HCT116 (cell line): Measurements from ENCODE around the gene PICK1. TPM values are rescaled to one million over a fixed set of nuclear protein-coding genes. Genes with fewer than 3 reads are reported as not detected.

Experiments
- ATAC-seq: fragments of 200-7000 bp; cut with Tn5 transposase; 2 replicates; pipeline ENCODE4 v1.9.1; 2020; ENCODE audit warnings: mild to moderate bottlenecking, moderate library complexity
- BruUV-seq: library from RNA; stranded (reverse); fragments of 400-500 nt; replicated peaks from 2 replicates; lab custom pipeline; 2021; lab: Mats Ljungman, UMichigan
- CTCF ChIA-PET: fragments of 300-600 bp; sonication (Branson Sonifier 250); formaldehyde crosslinking; loops from one replicate; lab custom pipeline; 2021; ENCODE audit warnings: antibody characterized with exemption; lab: Charles Lee
- POLR2A ChIA-PET: fragments of 300-600, 350-600 bp; sonication (Branson Sonifier 250); formaldehyde crosslinking; loops from one replicate; lab custom pipeline; 2021; ENCODE audit warnings: antibody characterized with exemption; lab: Charles Lee
- RAD21 ChIA-PET, 2 experiments: fragments of 300-600 bp; sonication (Branson Sonifier 250); formaldehyde crosslinking; loops; one replicate each; lab custom pipeline; 2023; ENCODE audit warnings: low total read pairs in 2 of 2; ENCODE audit not compliant: uncharacterized antibody in 2 of 2, unreplicated experiment in 2 of 2, low non-redundant PET in 1 of 2; lab: Charles Lee
- DNase-seq: peaks from one replicate; pipeline ENCODE4 v3.0.0-alpha.2; 2010; ENCODE audit warnings: low read depth, low spot score
- H2AFZ ChIP-seq: fragments of 200-600 bp; shearing (Covaris generic), sonication (generic); 2 replicates; pipeline ENCODE4 v1.6.1; 2017; ENCODE audit warnings: low read depth, mixed run types, mixed read lengths, antibody characterized with exemption, low read length; ENCODE audit not compliant: poor library complexity, severe bottlenecking
- H3K27ac ChIP-seq: 2 replicates; pipeline ENCODE4 v1.5.1; 2012; ENCODE audit warnings: low read depth, low read length
- H3K27me3 ChIP-seq: fragments of 200-600 bp; sonication (generic); 2 replicates; pipeline ENCODE4 v1.6.1; 2016; ENCODE audit warnings: mixed run types, low read length, mixed read lengths; ENCODE audit not compliant: insufficient read depth
- H3K36me3 ChIP-seq, 2 experiments: fragments of 200-500 bp in 1 of 2; fragments of 200-600 bp in 1 of 2; sonication (Bioruptor generic) in 1 of 2; sonication (generic) in 1 of 2; 2 replicates each; pipeline versions ENCODE4 v1.5.1 to v1.6.1; 2014 to 2016; ENCODE audit warnings: low read length in 2 of 2, inconsistent platforms in 1 of 2, mixed read lengths in 1 of 2, mixed run types in 1 of 2; ENCODE audit not compliant: insufficient read depth in 2 of 2, control insufficient read depth in 1 of 2
- H3K4me1 ChIP-seq, 2 experiments: fragments of 200-600 bp in 1 of 2; sonication (generic) in 1 of 2; 2 replicates each; pipeline versions ENCODE4 v1.5.1 to v1.6.1; 2012 to 2017; ENCODE audit warnings: low read length in 2 of 2, inconsistent platforms in 1 of 2, mild to moderate bottlenecking in 1 of 2, mixed read lengths in 1 of 2, mixed run types in 1 of 2, moderate library complexity in 1 of 2; ENCODE audit not compliant: insufficient read depth in 2 of 2, control insufficient read depth in 1 of 2
- H3K4me2 ChIP-seq: fragments of 200-600 bp; sonication (generic); 2 replicates; pipeline ENCODE4 v1.6.1; 2017; ENCODE audit warnings: mixed run types, low read length, mixed read lengths
- H3K4me3 ChIP-seq, 2 experiments: fragments of 200-600 bp in 1 of 2; sonication (generic) in 1 of 2; replicated peaks in 1 of 2; 2 replicates each; pipeline ENCODE4 v1.5.1; 2011 to 2016; ENCODE audit warnings: low read length in 2 of 2, control low read depth in 1 of 2, low read depth in 1 of 2, mild to moderate bottlenecking in 1 of 2, mixed read lengths in 1 of 2, mixed run types in 1 of 2
- H3K79me2 ChIP-seq: fragments of 200-600 bp; sonication (generic); 2 replicates; pipeline ENCODE4 v1.6.1; 2017; ENCODE audit warnings: mild to moderate bottlenecking, mixed run types, low read length, moderate library complexity, mixed read lengths; ENCODE audit not compliant: insufficient read depth
- H3K9ac ChIP-seq: fragments of 200-600 bp; sonication (generic); 2 replicates; pipeline ENCODE4 v1.6.1; 2016; ENCODE audit warnings: low read length, mixed read lengths
- H3K9me2 ChIP-seq: fragments of 200-600 bp; sonication (generic), shearing (Covaris generic); 2 replicates; pipeline ENCODE4 v1.6.1; 2017; ENCODE audit warnings: mixed run types, mild to moderate bottlenecking, moderate library complexity; ENCODE audit not compliant: insufficient read depth
- H3K9me3 ChIP-seq, 2 experiments: fragments of 200-500 bp in 1 of 2; fragments of 200-600 bp in 1 of 2; sonication (Bioruptor generic) in 1 of 2; sonication (generic) in 1 of 2; 2 replicates each; pipeline ENCODE4 v1.6.1; 2014 to 2017; ENCODE audit warnings: low read length in 2 of 2, mixed read lengths in 2 of 2, inconsistent platforms in 1 of 2, low read depth in 1 of 2, mild to moderate bottlenecking in 1 of 2, mixed run types in 1 of 2, moderate library complexity in 1 of 2; ENCODE audit not compliant: control insufficient read depth in 1 of 2, insufficient read depth in 1 of 2
- H4K20me1 ChIP-seq: fragments of 200-600 bp; sonication (generic), shearing (Covaris generic); 2 replicates; pipeline ENCODE4 v1.6.1; 2017; ENCODE audit warnings: mixed run types, mild to moderate bottlenecking, moderate library complexity; ENCODE audit not compliant: insufficient read depth
- ATF3 ChIP-seq: IDR thresholded peaks from 2 replicates; pipeline ENCODE4 v1.6.1; 2012
- CBX3 ChIP-seq: IDR thresholded peaks from 2 replicates; pipeline ENCODE4 v1.6.1; 2012; ENCODE audit warnings: low read depth
- CEBPB ChIP-seq: IDR thresholded peaks from 2 replicates; pipeline ENCODE4 v1.6.1; 2012; ENCODE audit warnings: low read depth
- CTCF ChIP-seq, 3 experiments: fragments of 200-600 bp in 1 of 3; sonication (generic) in 1 of 3; IDR thresholded peaks in 2 of 3; conservative IDR thresholded peaks in 1 of 3; 2 replicates each; pipeline ENCODE4 v1.5.1; 2012 to 2017; ENCODE audit warnings: low read depth in 2 of 3, low read length in 2 of 3, antibody characterized with exemption in 1 of 3, borderline replicate concordance in 1 of 3, control low read depth in 1 of 3, mild to moderate bottlenecking in 1 of 3, mixed read lengths in 1 of 3, mixed run types in 1 of 3, moderate library complexity in 1 of 3; ENCODE audit not compliant: insufficient read depth in 1 of 3
- EGR1 ChIP-seq: IDR thresholded peaks from 2 replicates; pipeline ENCODE4 v1.6.1; 2012; ENCODE audit warnings: low read depth
- ELF1 ChIP-seq: IDR thresholded peaks from 2 replicates; pipeline ENCODE4 v1.6.1; 2012; ENCODE audit warnings: low read depth, borderline replicate concordance
- EZH2 ChIP-seq: fragments of 200-600 bp; sonication (generic); IDR thresholded peaks from 2 replicates; pipeline ENCODE4 v1.6.1; 2017; ENCODE audit warnings: antibody characterized with exemption, mixed run types
- FOSL1 ChIP-seq: IDR thresholded peaks from 2 replicates; pipeline ENCODE4 v1.6.1; 2012; ENCODE audit warnings: low read depth
- JUND ChIP-seq: IDR thresholded peaks from 2 replicates; pipeline ENCODE4 v1.6.1; 2012
- RAD21 ChIP-seq: IDR thresholded peaks from 2 replicates; pipeline ENCODE4 v1.6.1; 2012; ENCODE audit warnings: low read depth, mild to moderate bottlenecking
- SIN3A ChIP-seq: IDR thresholded peaks from 2 replicates; pipeline ENCODE4 v1.6.1; 2012; ENCODE audit warnings: low read depth
- SP1 ChIP-seq: IDR thresholded peaks from 2 replicates; pipeline ENCODE4 v1.6.1; 2012; ENCODE audit warnings: low read depth
- SRF ChIP-seq: IDR thresholded peaks from 2 replicates; pipeline ENCODE4 v1.6.1; 2012; ENCODE audit warnings: low read depth
- TCF7L2 ChIP-seq: IDR thresholded peaks from 2 replicates; pipeline ENCODE4 v1.7.0; 2011; ENCODE audit warnings: borderline replicate concordance, inconsistent platforms; ENCODE audit not compliant: insufficient read depth, insufficient read length; ENCODE audit errors: extremely low read depth
- YY1 ChIP-seq: IDR thresholded peaks from 2 replicates; pipeline ENCODE4 v1.6.1; 2011; ENCODE audit warnings: low read length, low read depth, moderate library complexity, mild to moderate bottlenecking; ENCODE audit not compliant: insufficient replicate concordance; ENCODE audit errors: extremely low read depth
- ZFX ChIP-seq: fragments of 450-650 bp; IDR thresholded peaks from 2 replicates; pipeline ENCODE4 v1.6.1; 2017
- intact Hi-C: fragments of 100-400 bp; cut with micrococcal nuclease; formaldehyde crosslinking; loops from 2 replicates; pipeline ENCODE4 v1.10.0; 2022
- total RNA-seq: library from RNA; stranded (reverse); gene quantifications from one replicate; pipeline ENCODE4 v1.2.1, GENCODE V29; 2021; ENCODE audit not compliant: unreplicated experiment
- TF ChIP-seq, protein P1 (sequence below): IDR thresholded peaks from 2 replicates; pipeline ENCODE4 v1.6.1; 2011; ENCODE audit warnings: mild to moderate bottlenecking, low read length, moderate library complexity; ENCODE audit not compliant: insufficient replicate concordance; ENCODE audit errors: extremely low read depth
- TF ChIP-seq, protein P2 (sequence below): IDR thresholded peaks from 2 replicates; pipeline ENCODE4 v1.6.1; 2012; ENCODE audit warnings: low read depth
- TF ChIP-seq, protein P3 (sequence below): IDR thresholded peaks from 2 replicates; pipeline ENCODE4 v1.6.1; 2012

Gene PICK1
- total RNA-seq, 1 experiment from 2014 or later = 40.0 TPM

DNA sequence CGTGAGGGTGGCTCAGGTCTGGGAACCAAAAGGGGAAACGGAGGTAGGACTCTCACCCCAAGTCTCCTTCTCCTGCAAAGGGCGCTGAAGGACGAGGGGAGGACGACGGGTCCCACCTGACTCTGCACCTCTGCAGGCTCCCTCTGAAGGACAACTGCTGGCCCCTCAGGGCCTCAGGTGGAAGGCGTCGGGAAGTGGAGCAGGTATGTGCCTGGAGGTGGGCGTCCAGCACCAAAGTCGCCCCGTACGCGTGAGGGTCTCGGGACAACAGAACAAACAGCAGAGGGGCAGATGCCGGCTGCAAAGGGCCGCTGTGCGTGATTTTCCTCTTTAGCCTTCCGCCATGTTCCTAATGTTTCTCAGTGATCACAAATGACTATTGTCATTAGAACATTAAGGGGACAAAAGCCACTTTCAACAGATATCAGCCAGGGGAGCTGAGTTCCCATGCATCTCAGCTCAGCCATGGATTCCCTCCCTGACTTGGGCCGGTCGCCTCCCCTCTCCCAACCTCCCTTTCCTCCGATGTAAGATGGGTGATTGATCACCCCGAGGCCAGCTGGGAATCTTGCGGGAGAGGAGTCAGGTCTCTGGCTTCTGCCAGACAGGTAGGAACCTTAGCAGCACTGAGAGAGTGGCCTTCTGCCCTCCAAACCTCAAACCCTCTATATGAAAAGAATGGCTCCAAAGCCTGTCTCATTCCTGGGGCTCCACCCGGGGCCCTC, 25.9 kb downstream of the PICK1 start:
- TF ChIP-seq, protein P1, sequence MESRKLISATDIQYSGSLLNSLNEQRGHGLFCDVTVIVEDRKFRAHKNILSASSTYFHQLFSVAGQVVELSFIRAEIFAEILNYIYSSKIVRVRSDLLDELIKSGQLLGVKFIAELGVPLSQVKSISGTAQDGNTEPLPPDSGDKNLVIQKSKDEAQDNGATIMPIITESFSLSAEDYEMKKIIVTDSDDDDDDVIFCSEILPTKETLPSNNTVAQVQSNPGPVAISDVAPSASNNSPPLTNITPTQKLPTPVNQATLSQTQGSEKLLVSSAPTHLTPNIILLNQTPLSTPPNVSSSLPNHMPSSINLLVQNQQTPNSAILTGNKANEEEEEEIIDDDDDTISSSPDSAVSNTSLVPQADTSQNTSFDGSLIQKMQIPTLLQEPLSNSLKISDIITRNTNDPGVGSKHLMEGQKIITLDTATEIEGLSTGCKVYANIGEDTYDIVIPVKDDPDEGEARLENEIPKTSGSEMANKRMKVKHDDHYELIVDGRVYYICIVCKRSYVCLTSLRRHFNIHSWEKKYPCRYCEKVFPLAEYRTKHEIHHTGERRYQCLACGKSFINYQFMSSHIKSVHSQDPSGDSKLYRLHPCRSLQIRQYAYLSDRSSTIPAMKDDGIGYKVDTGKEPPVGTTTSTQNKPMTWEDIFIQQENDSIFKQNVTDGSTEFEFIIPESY = no peak
- TF ChIP-seq ATF3 (no peak), JUND (no peak), CTCF (IDR thresholded peaks at IDR 0.05 in 2 of 3, conservative IDR thresholded peaks at IDR 0.05 in 1 of 3; ENCODE audit: borderline replicate concordance in 1 of 3, insufficient read depth in 1 of 3, low read depth in 2 of 3, low read length in 2 of 3) (no peak), SIN3A (no peak), YY1 (no peak), EZH2 (no peak), CEBPB (no peak), ELF1 (no peak), CBX3 (no peak), RAD21 (no peak), TCF7L2 (no peak), ZFX (no peak), FOSL1 (no peak), SRF (no peak), SP1 (no peak), EGR1 (no peak)
- TF ChIP-seq, protein P2, sequence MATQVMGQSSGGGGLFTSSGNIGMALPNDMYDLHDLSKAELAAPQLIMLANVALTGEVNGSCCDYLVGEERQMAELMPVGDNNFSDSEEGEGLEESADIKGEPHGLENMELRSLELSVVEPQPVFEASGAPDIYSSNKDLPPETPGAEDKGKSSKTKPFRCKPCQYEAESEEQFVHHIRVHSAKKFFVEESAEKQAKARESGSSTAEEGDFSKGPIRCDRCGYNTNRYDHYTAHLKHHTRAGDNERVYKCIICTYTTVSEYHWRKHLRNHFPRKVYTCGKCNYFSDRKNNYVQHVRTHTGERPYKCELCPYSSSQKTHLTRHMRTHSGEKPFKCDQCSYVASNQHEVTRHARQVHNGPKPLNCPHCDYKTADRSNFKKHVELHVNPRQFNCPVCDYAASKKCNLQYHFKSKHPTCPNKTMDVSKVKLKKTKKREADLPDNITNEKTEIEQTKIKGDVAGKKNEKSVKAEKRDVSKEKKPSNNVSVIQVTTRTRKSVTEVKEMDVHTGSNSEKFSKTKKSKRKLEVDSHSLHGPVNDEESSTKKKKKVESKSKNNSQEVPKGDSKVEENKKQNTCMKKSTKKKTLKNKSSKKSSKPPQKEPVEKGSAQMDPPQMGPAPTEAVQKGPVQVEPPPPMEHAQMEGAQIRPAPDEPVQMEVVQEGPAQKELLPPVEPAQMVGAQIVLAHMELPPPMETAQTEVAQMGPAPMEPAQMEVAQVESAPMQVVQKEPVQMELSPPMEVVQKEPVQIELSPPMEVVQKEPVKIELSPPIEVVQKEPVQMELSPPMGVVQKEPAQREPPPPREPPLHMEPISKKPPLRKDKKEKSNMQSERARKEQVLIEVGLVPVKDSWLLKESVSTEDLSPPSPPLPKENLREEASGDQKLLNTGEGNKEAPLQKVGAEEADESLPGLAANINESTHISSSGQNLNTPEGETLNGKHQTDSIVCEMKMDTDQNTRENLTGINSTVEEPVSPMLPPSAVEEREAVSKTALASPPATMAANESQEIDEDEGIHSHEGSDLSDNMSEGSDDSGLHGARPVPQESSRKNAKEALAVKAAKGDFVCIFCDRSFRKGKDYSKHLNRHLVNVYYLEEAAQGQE = no peak
- TF ChIP-seq, protein P3, sequence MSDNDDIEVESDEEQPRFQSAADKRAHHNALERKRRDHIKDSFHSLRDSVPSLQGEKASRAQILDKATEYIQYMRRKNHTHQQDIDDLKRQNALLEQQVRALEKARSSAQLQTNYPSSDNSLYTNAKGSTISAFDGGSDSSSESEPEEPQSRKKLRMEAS = no peak
- TF ChIP-seq, all 23 proteins: peak for 0
- H3K4me1 ChIP-seq = peaks cover 0 to 4% of the 10 kb centered on the region in 2 experiments; a peak in 1 of 4 replicates
- RAD21 ChIA-PET = interaction anchor here in 1 of 2 experiments (0.7 kb wide), 1 partner anchor 208 kb away, joined by 3 read pairs; no protein-coding TSS in a partner anchor
- intact Hi-C loops = no loop called here
- H3K27ac ChIP-seq = no peak overlapping the region
- CTCF ChIA-PET = no interaction called here
- H3K36me3 ChIP-seq = no peaks in the 10 kb centered on the region
- no TSS peak for BruUV-seq
- H3K4me3 ChIP-seq = no peak overlapping the region
- H3K9me3 ChIP-seq = no peaks in the 10 kb centered on the region
- H3K9me2 ChIP-seq = no peaks in the 10 kb centered on the region
- H3K79me2 ChIP-seq = no peaks in the 10 kb centered on the region
- H3K9ac ChIP-seq = no peak overlapping the region
- no peak for ATAC-seq
- H3K4me2 ChIP-seq = no peak overlapping the region
- POLR2A ChIA-PET = no interaction called here
- DNase-seq = no peak
- no peak overlapping the region for H2AFZ ChIP-seq
- H4K20me1 ChIP-seq = no peaks in the 10 kb centered on the region
- H3K27me3 ChIP-seq = no peaks in the 10 kb centered on the region
